HCT116 (cell line): Measurements from ENCODE around the gene PANK1. TPM values are rescaled to one million over a fixed set of nuclear protein-coding genes. Genes with fewer than 3 reads are reported as not detected.

Source experiments
- ATAC-seq: fragments of 200-7000 bp; cut with Tn5 transposase; 2 replicates; pipeline ENCODE4 v1.9.1; 2020; ENCODE audit warnings: mild to moderate bottlenecking, moderate library complexity
- BruUV-seq: library from RNA; stranded (reverse); fragments of 400-500 nt; replicated peaks from 2 replicates; lab custom pipeline; 2021; lab: Mats Ljungman, UMichigan
- CTCF ChIA-PET: fragments of 300-600 bp; sonication (Branson Sonifier 250); formaldehyde crosslinking; loops from one replicate; lab custom pipeline; 2021; ENCODE audit warnings: antibody characterized with exemption; lab: Charles Lee
- POLR2A ChIA-PET: fragments of 300-600, 350-600 bp; sonication (Branson Sonifier 250); formaldehyde crosslinking; loops from one replicate; lab custom pipeline; 2021; ENCODE audit warnings: antibody characterized with exemption; lab: Charles Lee
- RAD21 ChIA-PET, 2 experiments: fragments of 300-600 bp; sonication (Branson Sonifier 250); formaldehyde crosslinking; loops; one replicate each; lab custom pipeline; 2023; ENCODE audit warnings: low total read pairs in 2 of 2; ENCODE audit not compliant: uncharacterized antibody in 2 of 2, unreplicated experiment in 2 of 2, low non-redundant PET in 1 of 2; lab: Charles Lee
- DNase-seq: peaks from one replicate; pipeline ENCODE4 v3.0.0-alpha.2; 2010; ENCODE audit warnings: low read depth, low spot score
- H2AFZ ChIP-seq: fragments of 200-600 bp; shearing (Covaris generic), sonication (generic); 2 replicates; pipeline ENCODE4 v1.6.1; 2017; ENCODE audit warnings: low read depth, mixed run types, mixed read lengths, antibody characterized with exemption, low read length; ENCODE audit not compliant: poor library complexity, severe bottlenecking
- H3K27ac ChIP-seq: 2 replicates; pipeline ENCODE4 v1.5.1; 2012; ENCODE audit warnings: low read depth, low read length
- H3K27me3 ChIP-seq: fragments of 200-600 bp; sonication (generic); 2 replicates; pipeline ENCODE4 v1.6.1; 2016; ENCODE audit warnings: mixed run types, low read length, mixed read lengths; ENCODE audit not compliant: insufficient read depth
- H3K36me3 ChIP-seq, 2 experiments: fragments of 200-500 bp in 1 of 2; fragments of 200-600 bp in 1 of 2; sonication (Bioruptor generic) in 1 of 2; sonication (generic) in 1 of 2; 2 replicates each; pipeline versions ENCODE4 v1.5.1 to v1.6.1; 2014 to 2016; ENCODE audit warnings: low read length in 2 of 2, inconsistent platforms in 1 of 2, mixed read lengths in 1 of 2, mixed run types in 1 of 2; ENCODE audit not compliant: insufficient read depth in 2 of 2, control insufficient read depth in 1 of 2
- H3K4me1 ChIP-seq, 2 experiments: fragments of 200-600 bp in 1 of 2; sonication (generic) in 1 of 2; 2 replicates each; pipeline versions ENCODE4 v1.5.1 to v1.6.1; 2012 to 2017; ENCODE audit warnings: low read length in 2 of 2, inconsistent platforms in 1 of 2, mild to moderate bottlenecking in 1 of 2, mixed read lengths in 1 of 2, mixed run types in 1 of 2, moderate library complexity in 1 of 2; ENCODE audit not compliant: insufficient read depth in 2 of 2, control insufficient read depth in 1 of 2
- H3K4me2 ChIP-seq: fragments of 200-600 bp; sonication (generic); 2 replicates; pipeline ENCODE4 v1.6.1; 2017; ENCODE audit warnings: mixed run types, low read length, mixed read lengths
- H3K4me3 ChIP-seq, 2 experiments: fragments of 200-600 bp in 1 of 2; sonication (generic) in 1 of 2; replicated peaks in 1 of 2; 2 replicates each; pipeline ENCODE4 v1.5.1; 2011 to 2016; ENCODE audit warnings: low read length in 2 of 2, control low read depth in 1 of 2, low read depth in 1 of 2, mild to moderate bottlenecking in 1 of 2, mixed read lengths in 1 of 2, mixed run types in 1 of 2
- H3K79me2 ChIP-seq: fragments of 200-600 bp; sonication (generic); 2 replicates; pipeline ENCODE4 v1.6.1; 2017; ENCODE audit warnings: mild to moderate bottlenecking, mixed run types, low read length, moderate library complexity, mixed read lengths; ENCODE audit not compliant: insufficient read depth
- H3K9ac ChIP-seq: fragments of 200-600 bp; sonication (generic); 2 replicates; pipeline ENCODE4 v1.6.1; 2016; ENCODE audit warnings: low read length, mixed read lengths
- H3K9me2 ChIP-seq: fragments of 200-600 bp; sonication (generic), shearing (Covaris generic); 2 replicates; pipeline ENCODE4 v1.6.1; 2017; ENCODE audit warnings: mixed run types, mild to moderate bottlenecking, moderate library complexity; ENCODE audit not compliant: insufficient read depth
- H3K9me3 ChIP-seq, 2 experiments: fragments of 200-500 bp in 1 of 2; fragments of 200-600 bp in 1 of 2; sonication (Bioruptor generic) in 1 of 2; sonication (generic) in 1 of 2; 2 replicates each; pipeline ENCODE4 v1.6.1; 2014 to 2017; ENCODE audit warnings: low read length in 2 of 2, mixed read lengths in 2 of 2, inconsistent platforms in 1 of 2, low read depth in 1 of 2, mild to moderate bottlenecking in 1 of 2, mixed run types in 1 of 2, moderate library complexity in 1 of 2; ENCODE audit not compliant: control insufficient read depth in 1 of 2, insufficient read depth in 1 of 2
- H4K20me1 ChIP-seq: fragments of 200-600 bp; sonication (generic), shearing (Covaris generic); 2 replicates; pipeline ENCODE4 v1.6.1; 2017; ENCODE audit warnings: mixed run types, mild to moderate bottlenecking, moderate library complexity; ENCODE audit not compliant: insufficient read depth
- CBX3 ChIP-seq: IDR thresholded peaks from 2 replicates; pipeline ENCODE4 v1.6.1; 2012; ENCODE audit warnings: low read depth
- CTCF ChIP-seq, 3 experiments: fragments of 200-600 bp in 1 of 3; sonication (generic) in 1 of 3; IDR thresholded peaks in 2 of 3; conservative IDR thresholded peaks in 1 of 3; 2 replicates each; pipeline ENCODE4 v1.5.1; 2012 to 2017; ENCODE audit warnings: low read depth in 2 of 3, low read length in 2 of 3, antibody characterized with exemption in 1 of 3, borderline replicate concordance in 1 of 3, control low read depth in 1 of 3, mild to moderate bottlenecking in 1 of 3, mixed read lengths in 1 of 3, mixed run types in 1 of 3, moderate library complexity in 1 of 3; ENCODE audit not compliant: insufficient read depth in 1 of 3
- EGR1 ChIP-seq: IDR thresholded peaks from 2 replicates; pipeline ENCODE4 v1.6.1; 2012; ENCODE audit warnings: low read depth
- ELF1 ChIP-seq: IDR thresholded peaks from 2 replicates; pipeline ENCODE4 v1.6.1; 2012; ENCODE audit warnings: low read depth, borderline replicate concordance
- EZH2phosphoT487 ChIP-seq: fragments of 200-600 bp; IDR thresholded peaks from 2 replicates; pipeline ENCODE4 v1.6.1; 2018; ENCODE audit warnings: antibody characterized with exemption, borderline replicate concordance
- FOSL1 ChIP-seq: IDR thresholded peaks from 2 replicates; pipeline ENCODE4 v1.6.1; 2012; ENCODE audit warnings: low read depth
- JUND ChIP-seq: IDR thresholded peaks from 2 replicates; pipeline ENCODE4 v1.6.1; 2012
- MAX ChIP-seq: IDR thresholded peaks from 2 replicates; pipeline ENCODE4 v1.6.1; 2012
- POLR2A ChIP-seq: IDR thresholded peaks from 2 replicates; pipeline ENCODE4 v1.7.0; 2011; ENCODE audit warnings: borderline replicate concordance; ENCODE audit not compliant: insufficient read depth, insufficient read length; ENCODE audit errors: extremely low read depth
- POLR2AphosphoS5 ChIP-seq: IDR thresholded peaks from 2 replicates; pipeline ENCODE4 v1.6.1; 2011; ENCODE audit warnings: mild to moderate bottlenecking, low read depth, low read length, moderate library complexity
- REST ChIP-seq: IDR thresholded peaks from 2 replicates; pipeline ENCODE4 v1.6.1; 2012; ENCODE audit warnings: low read depth
- SIN3A ChIP-seq: IDR thresholded peaks from 2 replicates; pipeline ENCODE4 v1.6.1; 2012; ENCODE audit warnings: low read depth
- SP1 ChIP-seq: IDR thresholded peaks from 2 replicates; pipeline ENCODE4 v1.6.1; 2012; ENCODE audit warnings: low read depth
- TCF7L2 ChIP-seq: IDR thresholded peaks from 2 replicates; pipeline ENCODE4 v1.7.0; 2011; ENCODE audit warnings: borderline replicate concordance, inconsistent platforms; ENCODE audit not compliant: insufficient read depth, insufficient read length; ENCODE audit errors: extremely low read depth
- YY1 ChIP-seq: IDR thresholded peaks from 2 replicates; pipeline ENCODE4 v1.6.1; 2011; ENCODE audit warnings: low read length, low read depth, moderate library complexity, mild to moderate bottlenecking; ENCODE audit not compliant: insufficient replicate concordance; ENCODE audit errors: extremely low read depth
- ZBTB33 ChIP-seq: IDR thresholded peaks from 2 replicates; pipeline ENCODE4 v1.6.1; 2011; ENCODE audit warnings: mild to moderate bottlenecking, low read length, moderate library complexity; ENCODE audit not compliant: insufficient replicate concordance; ENCODE audit errors: extremely low read depth
- ZFX ChIP-seq: fragments of 450-650 bp; IDR thresholded peaks from 2 replicates; pipeline ENCODE4 v1.6.1; 2017
- intact Hi-C: fragments of 100-400 bp; cut with micrococcal nuclease; formaldehyde crosslinking; loops from 2 replicates; pipeline ENCODE4 v1.10.0; 2022
- total RNA-seq: library from RNA; stranded (reverse); gene quantifications from one replicate; pipeline ENCODE4 v1.2.1, GENCODE V29; 2021; ENCODE audit not compliant: unreplicated experiment

PANK1 gene
- total RNA-seq, 1 experiment from 2014 or later, result 6.4 TPM

GRCh38 chr10:89651205-89651915, 6.3 kb upstream of the PANK1 start:
- Histone ChIP-seq H3K36me3 (no peaks in the 10 kb centered on the region), H3K4me1 (peaks cover 0 to 11% of the 10 kb centered on the region in 2 experiments; a peak in 2 of 4 replicates), H3K9me3 (no peaks in the 10 kb centered on the region; a peak in 1 of 4 replicates), H3K9me2 (no peaks in the 10 kb centered on the region), H3K4me3 (no peak overlapping the region), H4K20me1 (no peaks in the 10 kb centered on the region), H3K9ac (no peak overlapping the region), H3K79me2 (no peaks in the 10 kb centered on the region), H2AFZ (no peak overlapping the region), H3K27ac (no peak overlapping the region), H3K27me3 (no peaks in the 10 kb centered on the region), H3K4me2 (no peak overlapping the region)
- CTCF ChIA-PET, result no interaction called here
- no peak for DNase-seq
- POLR2A ChIA-PET, result no interaction called here
- BruUV-seq, result no TSS peak
- TF ChIP-seq MAX, result no peak
- no peak for TF ChIP-seq ELF1
- no peak for TF ChIP-seq SP1
- TF ChIP-seq TCF7L2, result no peak
- TF ChIP-seq YY1, result no peak
- no peak for TF ChIP-seq POLR2AphosphoS5
- TF ChIP-seq REST, result no peak
- TF ChIP-seq CBX3, result no peak
- TF ChIP-seq EZH2phosphoT487, result no peak
- TF ChIP-seq FOSL1, result no peak
- no peak for TF ChIP-seq JUND
- no peak for TF ChIP-seq ZBTB33
- no peak for TF ChIP-seq CTCF (IDR thresholded peaks at IDR 0.05 in 2 of 3, conservative IDR thresholded peaks at IDR 0.05 in 1 of 3; ENCODE audit: borderline replicate concordance in 1 of 3, insufficient read depth in 1 of 3, low read depth in 2 of 3, low read length in 2 of 3)
- TF ChIP-seq SIN3A, result no peak
- TF ChIP-seq ZFX, result no peak
- TF ChIP-seq EGR1, result no peak
- no peak for TF ChIP-seq POLR2A
- intact Hi-C loops, result no loop called here
- no peak for ATAC-seq
- RAD21 ChIA-PET, result no interaction called here
